K562 (cell line): ENCODE measurements around the gene SULT2B1. TPM values are rescaled to one million over a fixed set of nuclear protein-coding genes. Genes with fewer than 3 reads are reported as not detected.

Source experiments
- ATF7 ChIP-seq: fragments of 450-650 bp; IDR thresholded peaks from 2 replicates; pipeline ENCODE4 v1.7.1; 2014; ENCODE audit warnings: mild to moderate bottlenecking, moderate library complexity
- BACH1 ChIP-seq: fragments of 200-800 bp; sonication (Bioruptor generic); IDR thresholded peaks from 2 replicates; pipeline ENCODE4 v1.6.1; 2016; ENCODE audit warnings: missing genetic modification characterization, missing compliant biosample characterization
- BCOR ChIP-seq: fragments of 450-650 bp; IDR thresholded peaks from 2 replicates; pipeline ENCODE4 v1.6.1; 2016
- C11orf30 ChIP-seq: fragments of 450-650 bp; IDR thresholded peaks from 2 replicates; pipeline ENCODE4 v1.6.1; 2016; ENCODE audit warnings: low read depth, mild to moderate bottlenecking
- CC2D1A ChIP-seq: fragments of 450-650 bp; IDR thresholded peaks from 2 replicates; pipeline ENCODE4 v1.6.1; 2017; ENCODE audit warnings: mild to moderate bottlenecking
- CSDE1 ChIP-seq, 2 experiments: fragments of 450-650 bp; IDR thresholded peaks; 2 replicates each; pipeline ENCODE4 v1.6.1; 2016; ENCODE audit warnings: mild to moderate bottlenecking in 1 of 2
- ELF2 ChIP-seq: fragments of 250-450 bp; sonication (Bioruptor Pico); IDR thresholded peaks from 2 replicates; pipeline ENCODE4 v1.5.0; 2021; ENCODE audit warnings: mild to moderate bottlenecking
- EP300 ChIP-seq: IDR thresholded peaks from 2 replicates; pipeline ENCODE4 v1.6.1; 2012; ENCODE audit warnings: low read length, improper control_type of control experiment
- HDAC6 ChIP-seq: IDR thresholded peaks from 2 replicates; pipeline ENCODE4 v1.6.1; 2012; ENCODE audit warnings: low read depth, mild to moderate bottlenecking, control low read depth, inconsistent platforms, low read length, moderate library complexity
- IRF2 ChIP-seq: sonication (generic); formaldehyde crosslinking; IDR thresholded peaks from 2 replicates; pipeline ENCODE4 v1.8.1; 2022; ENCODE audit warnings: mild to moderate bottlenecking, missing genetic modification reagents
- MAFG ChIP-seq: fragments of 450-650 bp; conservative IDR thresholded peaks from 2 replicates; pipeline ENCODE4 v1.6.1; 2016; ENCODE audit warnings: missing genetic modification characterization, missing compliant biosample characterization
- MCM3 ChIP-seq: fragments of 450-650 bp; IDR thresholded peaks from 2 replicates; pipeline ENCODE4 v1.6.1; 2016
- NCOR1 ChIP-seq: fragments of 450-650 bp; IDR thresholded peaks from 2 replicates; pipeline ENCODE4 v1.6.1; 2016; ENCODE audit warnings: mild to moderate bottlenecking, moderate library complexity
- PHF20 ChIP-seq: fragments of 450-650 bp; IDR thresholded peaks from 2 replicates; pipeline ENCODE4 v1.6.1; 2018; ENCODE audit not compliant: partially characterized antibody
- SMC3 ChIP-seq: conservative IDR thresholded peaks from 2 replicates; pipeline ENCODE4 v1.6.1; 2011; ENCODE audit warnings: low read depth, low read length, improper control_type of control experiment; ENCODE audit not compliant: insufficient read depth
- SNRNP70 ChIP-seq: fragments of 200-400 bp; formaldehyde crosslinking; optimal IDR thresholded peaks from 2 replicates; pipeline ENCODE3; 2017; ENCODE audit warnings: low read depth, low read length
- STAT5B ChIP-seq: fragments of 250-450 bp; sonication (Bioruptor Pico); IDR thresholded peaks from 2 replicates; pipeline ENCODE4 v1.8.0; 2021; ENCODE audit warnings: mild to moderate bottlenecking, inconsistent platforms
- ZNF165 ChIP-seq: fragments of 250-450 bp; sonication (Bioruptor Pico); IDR thresholded peaks from 2 replicates; pipeline ENCODE4 v1.4.0; 2020; ENCODE audit warnings: borderline replicate concordance
- ZNF316 ChIP-seq: fragments of 450-650 bp; IDR thresholded peaks from 2 replicates; pipeline ENCODE4 v1.6.1; 2016
- ZNF695 ChIP-seq: fragments of 450-650 bp; formaldehyde crosslinking; IDR thresholded peaks from 2 replicates; pipeline ENCODE4 v1.4.0; 2020; ENCODE audit warnings: mild to moderate bottlenecking, moderate library complexity
- ZNF696 ChIP-seq: fragments of 250-450 bp; sonication (Bioruptor Pico); conservative IDR thresholded peaks from 2 replicates; pipeline ENCODE4 v1.4.0; 2020; ENCODE audit warnings: mild to moderate bottlenecking, moderate library complexity
- ZNF766 ChIP-seq: fragments of 200-800 bp; sonication (Bioruptor generic); conservative IDR thresholded peaks from 2 replicates; pipeline ENCODE4 v1.6.1; 2016; ENCODE audit warnings: missing genetic modification characterization, missing compliant biosample characterization
- ZZZ3 ChIP-seq: fragments of 450-650 bp; IDR thresholded peaks from 2 replicates; pipeline ENCODE4 v1.6.1; 2016; ENCODE audit warnings: antibody characterized with exemption, mild to moderate bottlenecking, moderate library complexity
- polyA plus RNA-seq, 8 experiments: library from polyadenylated mRNA; depleted of rRNA in 4 of 8; stranded (reverse) in 5 of 8; unstranded in 3 of 8; fragments of >200 nt; fragmentation: Nextera tagmentation in 2 of 8; fragmentation: Illumina TruSeq in 1 of 8; extraction: Ambion mirVana in 2 of 8; extraction: Trizol in 1 of 8; gene quantifications; 2 replicates each; pipeline versions ENCODE4 v1.2.1 to v1.2.3, GENCODE V29; 2011 to 2014; ENCODE audit warnings: inconsistent platforms in 1 of 8, missing spikeins in 1 of 8
- total RNA-seq, 7 experiments: library from RNA; depleted of rRNA in 6 of 7; stranded (reverse); fragments of >200 nt in 6 of 7; fragmentation: Illumina TruSeq in 2 of 7; extraction: Trizol in 2 of 7; gene quantifications; 2 replicates each; pipeline versions ENCODE4 v1.2.1 to v1.2.3, GENCODE V29; 2011 to 2021; ENCODE audit warnings: low replicate concordance in 1 of 7
- TF ChIP-seq, protein P1 (sequence below), 2 experiments: fragments of 150-350 bp in 1 of 2; IDR thresholded peaks; 2 replicates each; pipeline ENCODE4 v1.6.1; 2012 to 2016; ENCODE audit warnings: low read depth in 2 of 2, low read length in 2 of 2, mild to moderate bottlenecking in 1 of 2, moderate library complexity in 1 of 2
- TF ChIP-seq, protein P2 (sequence below): sonication (generic); IDR thresholded peaks from 2 replicates; pipeline ENCODE4 v1.6.1; 2016
- TF ChIP-seq, protein P3 (sequence below): fragments of 250-450 bp; sonication (Bioruptor Pico); IDR thresholded peaks from 2 replicates; pipeline ENCODE4 v1.4.0; 2020
- TF ChIP-seq, protein P4 (sequence below), 2 experiments: fragments of 450-650 bp in 1 of 2; sonication (generic) in 1 of 2; formaldehyde crosslinking; conservative IDR thresholded peaks; 2 replicates each; pipeline versions ENCODE4 v1.4.0 to v1.8.1; 2020 to 2022; ENCODE audit warnings: mild to moderate bottlenecking in 1 of 2, missing genetic modification reagents in 1 of 2

The SULT2B1 gene
- total and polyA plus RNA-seq, 9 of the 15 experiments (the other 6 are each of a cell fraction or from before 2014, with no cell fraction given) = 0.09 to 0.62 (median 0.22) TPM; not detected in 2

DNA sequence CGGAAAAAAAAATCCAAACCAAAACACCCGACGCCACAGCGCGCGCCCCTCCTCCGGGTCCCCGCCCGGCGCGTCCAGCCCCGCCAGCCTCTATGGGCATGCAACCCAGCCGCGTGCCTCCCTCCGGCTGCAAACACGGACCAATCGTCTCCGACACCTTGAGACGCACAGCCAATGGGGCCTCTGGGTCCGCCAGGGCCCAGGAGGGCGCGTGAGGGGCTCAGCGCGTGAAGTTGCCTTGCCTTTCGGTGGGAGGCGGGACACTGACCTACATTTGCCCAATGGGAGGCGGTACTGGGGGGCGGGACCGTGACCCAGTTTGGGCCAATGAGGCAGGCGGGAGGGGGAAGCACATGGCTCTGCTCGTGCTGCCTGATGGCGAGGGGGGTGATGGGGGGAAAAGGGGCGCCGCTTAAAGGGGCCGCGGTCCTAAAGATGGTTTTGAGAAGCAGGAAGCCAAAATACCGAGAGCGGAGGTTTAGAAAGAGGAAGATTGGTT, 85.5 kb downstream of the SULT2B1 start (continued):
- TF ChIP-seq, protein P1, sequence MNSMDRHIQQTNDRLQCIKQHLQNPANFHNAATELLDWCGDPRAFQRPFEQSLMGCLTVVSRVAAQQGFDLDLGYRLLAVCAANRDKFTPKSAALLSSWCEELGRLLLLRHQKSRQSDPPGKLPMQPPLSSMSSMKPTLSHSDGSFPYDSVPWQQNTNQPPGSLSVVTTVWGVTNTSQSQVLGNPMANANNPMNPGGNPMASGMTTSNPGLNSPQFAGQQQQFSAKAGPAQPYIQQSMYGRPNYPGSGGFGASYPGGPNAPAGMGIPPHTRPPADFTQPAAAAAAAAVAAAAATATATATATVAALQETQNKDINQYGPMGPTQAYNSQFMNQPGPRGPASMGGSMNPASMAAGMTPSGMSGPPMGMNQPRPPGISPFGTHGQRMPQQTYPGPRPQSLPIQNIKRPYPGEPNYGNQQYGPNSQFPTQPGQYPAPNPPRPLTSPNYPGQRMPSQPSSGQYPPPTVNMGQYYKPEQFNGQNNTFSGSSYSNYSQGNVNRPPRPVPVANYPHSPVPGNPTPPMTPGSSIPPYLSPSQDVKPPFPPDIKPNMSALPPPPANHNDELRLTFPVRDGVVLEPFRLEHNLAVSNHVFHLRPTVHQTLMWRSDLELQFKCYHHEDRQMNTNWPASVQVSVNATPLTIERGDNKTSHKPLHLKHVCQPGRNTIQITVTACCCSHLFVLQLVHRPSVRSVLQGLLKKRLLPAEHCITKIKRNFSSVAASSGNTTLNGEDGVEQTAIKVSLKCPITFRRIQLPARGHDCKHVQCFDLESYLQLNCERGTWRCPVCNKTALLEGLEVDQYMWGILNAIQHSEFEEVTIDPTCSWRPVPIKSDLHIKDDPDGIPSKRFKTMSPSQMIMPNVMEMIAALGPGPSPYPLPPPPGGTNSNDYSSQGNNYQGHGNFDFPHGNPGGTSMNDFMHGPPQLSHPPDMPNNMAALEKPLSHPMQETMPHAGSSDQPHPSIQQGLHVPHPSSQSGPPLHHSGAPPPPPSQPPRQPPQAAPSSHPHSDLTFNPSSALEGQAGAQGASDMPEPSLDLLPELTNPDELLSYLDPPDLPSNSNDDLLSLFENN (IDR thresholded peaks at IDR 0.05; ENCODE audit: low read depth in 2 of 2, low read length in 2 of 2) = no peak
- TF ChIP-seq HDAC6 (no peak), MCM3 (no peak), NCOR1 (no peak; the same call in 1 of the 2 replicates), STAT5B (no peak), C11orf30 (peak; percentile 28; the same call in 1 of the 2 replicates), IRF2 (CRISPR knock-in tag) (no peak), SMC3 (no peak), EP300 (no peak), SNRNP70 (no peak), ZNF316 (no peak), BACH1 (no peak), ZNF695 (CRISPR knock-in tag) (no peak), ELF2 (CRISPR knock-in tag) (no peak), BCOR (no peak), ZNF696 (CRISPR knock-in tag) (no peak), CC2D1A (no peak), ZZZ3 (no peak), ZNF165 (CRISPR knock-in tag) (no peak), CSDE1 (IDR thresholded peaks at IDR 0.05) (no peak), ZNF766 (no peak), PHF20 (no peak), MAFG (tag) (no peak), ATF7 (peak; percentile 78)
- TF ChIP-seq, protein P2, sequence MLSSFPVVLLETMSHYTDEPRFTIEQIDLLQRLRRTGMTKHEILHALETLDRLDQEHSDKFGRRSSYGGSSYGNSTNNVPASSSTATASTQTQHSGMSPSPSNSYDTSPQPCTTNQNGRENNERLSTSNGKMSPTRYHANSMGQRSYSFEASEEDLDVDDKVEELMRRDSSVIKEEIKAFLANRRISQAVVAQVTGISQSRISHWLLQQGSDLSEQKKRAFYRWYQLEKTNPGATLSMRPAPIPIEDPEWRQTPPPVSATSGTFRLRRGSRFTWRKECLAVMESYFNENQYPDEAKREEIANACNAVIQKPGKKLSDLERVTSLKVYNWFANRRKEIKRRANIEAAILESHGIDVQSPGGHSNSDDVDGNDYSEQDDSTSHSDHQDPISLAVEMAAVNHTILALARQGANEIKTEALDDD = no peak
- TF ChIP-seq, protein P3, sequence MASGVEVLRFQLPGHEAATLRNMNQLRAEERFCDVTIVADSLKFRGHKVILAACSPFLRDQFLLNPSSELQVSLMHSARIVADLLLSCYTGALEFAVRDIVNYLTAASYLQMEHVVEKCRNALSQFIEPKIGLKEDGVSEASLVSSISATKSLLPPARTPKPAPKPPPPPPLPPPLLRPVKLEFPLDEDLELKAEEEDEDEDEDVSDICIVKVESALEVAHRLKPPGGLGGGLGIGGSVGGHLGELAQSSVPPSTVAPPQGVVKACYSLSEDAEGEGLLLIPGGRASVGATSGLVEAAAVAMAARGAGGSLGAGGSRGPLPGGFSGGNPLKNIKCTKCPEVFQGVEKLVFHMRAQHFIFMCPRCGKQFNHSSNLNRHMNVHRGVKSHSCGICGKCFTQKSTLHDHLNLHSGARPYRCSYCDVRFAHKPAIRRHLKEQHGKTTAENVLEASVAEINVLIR (CRISPR knock-in tag) = no peak
- TF ChIP-seq, protein P4, sequence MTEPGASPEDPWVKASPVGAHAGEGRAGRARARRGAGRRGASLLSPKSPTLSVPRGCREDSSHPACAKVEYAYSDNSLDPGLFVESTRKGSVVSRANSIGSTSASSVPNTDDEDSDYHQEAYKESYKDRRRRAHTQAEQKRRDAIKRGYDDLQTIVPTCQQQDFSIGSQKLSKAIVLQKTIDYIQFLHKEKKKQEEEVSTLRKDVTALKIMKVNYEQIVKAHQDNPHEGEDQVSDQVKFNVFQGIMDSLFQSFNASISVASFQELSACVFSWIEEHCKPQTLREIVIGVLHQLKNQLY (CRISPR knock-in tag; conservative IDR thresholded peaks at IDR 0.05) = no peak
